Neural progenitor cell (in vitro differentiated cells): Measurements from ENCODE around the gene CYP4X1. TPM values are rescaled to one million over a fixed set of nuclear protein-coding genes. Genes with fewer than 3 reads are reported as not detected.

ENCODE experiments used
- DNase-seq: peaks from one replicate; pipeline ENCODE4 v3.0.0-alpha.2; 2016; ENCODE audit warnings: low spot score
- H2AFZ ChIP-seq: fragments of 200-600 bp; sonication (generic); replicated peaks from 2 replicates; pipeline ENCODE4 v1.6.1; 2016; ENCODE audit warnings: antibody characterized with exemption
- H3F3A ChIP-seq: fragments of 200-600 bp; sonication (generic); 2 replicates; pipeline ENCODE4 v1.6.1; 2016; ENCODE audit warnings: antibody characterized with exemption, low read depth
- H3K27ac ChIP-seq: fragments of 200-600 bp; sonication (generic); 2 replicates; pipeline ENCODE4 v1.5.1; 2016; ENCODE audit warnings: mild to moderate bottlenecking
- H3K27me3 ChIP-seq: fragments of 200-600 bp; sonication (generic); 2 replicates; pipeline ENCODE4 v1.6.1; 2016; ENCODE audit warnings: mild to moderate bottlenecking, moderate library complexity
- H3K36me3 ChIP-seq: fragments of 200-600 bp; sonication (generic); 2 replicates; pipeline ENCODE4 v1.5.1; 2016
- H3K4me1 ChIP-seq: fragments of 200-600 bp; sonication (generic); 2 replicates; pipeline ENCODE4 v1.6.1; 2016; ENCODE audit warnings: mixed run types
- H3K4me2 ChIP-seq: fragments of 200-600 bp; sonication (generic); 2 replicates; pipeline ENCODE4 v1.6.1; 2016
- H3K4me3 ChIP-seq: fragments of 200-600 bp; sonication (generic); 2 replicates; pipeline ENCODE4 v1.5.1; 2016
- H3K79me2 ChIP-seq: fragments of 200-600 bp; sonication (generic); 2 replicates; pipeline ENCODE4 v1.6.1; 2016; ENCODE audit warnings: low read depth
- H3K9ac ChIP-seq: fragments of 200-600 bp; sonication (generic); 2 replicates; pipeline ENCODE4 v1.6.1; 2016
- H3K9me3 ChIP-seq: fragments of 200-600 bp; sonication (generic); 2 replicates; pipeline ENCODE4 v1.5.1; 2016; ENCODE audit warnings: low read depth
- H4K20me1 ChIP-seq: fragments of 200-600 bp; sonication (generic); 2 replicates; pipeline ENCODE4 v1.6.1; 2016; ENCODE audit warnings: low read depth
- H3K27ac Mint-ChIP-seq: 3 replicates; pipeline ENCODE4 v1.8.0; 2021; ENCODE audit warnings: mixed read lengths
- H3K27me3 Mint-ChIP-seq: 2 replicates; pipeline ENCODE4 v1.8.0; 2022; ENCODE audit warnings: low read depth, mild to moderate bottlenecking, inconsistent platforms, moderate library complexity, mixed read lengths; ENCODE audit not compliant: insufficient read depth
- H3K36me3 Mint-ChIP-seq: 3 replicates; pipeline ENCODE4 v1.8.0; 2021; ENCODE audit warnings: mixed read lengths
- H3K4me1 Mint-ChIP-seq: 3 replicates; pipeline ENCODE4 v1.8.0; 2021; ENCODE audit warnings: mixed read lengths
- H3K4me3 Mint-ChIP-seq: 3 replicates; pipeline ENCODE4 v1.8.0; 2021; ENCODE audit warnings: mild to moderate bottlenecking, moderate library complexity, mixed read lengths
- H3K9me3 Mint-ChIP-seq: 3 replicates; pipeline ENCODE4 v1.8.0; 2020; ENCODE audit warnings: mixed read lengths
- EZH2 ChIP-seq: fragments of 200-600 bp; sonication (generic); IDR thresholded peaks from 2 replicates; pipeline ENCODE4 v1.6.1; 2017; ENCODE audit warnings: antibody characterized with exemption, mild to moderate bottlenecking, moderate library complexity
- EZH2phosphoT487 ChIP-seq: fragments of 200-600 bp; sonication (generic); IDR thresholded peaks from 2 replicates; pipeline ENCODE4 v1.6.1; 2017; ENCODE audit warnings: antibody characterized with exemption
- total RNA-seq: library from RNA; depleted of rRNA; stranded (reverse); fragments of >200 nt; gene quantifications from 2 replicates; pipeline ENCODE4 v1.2.3, GENCODE V29; 2015; ENCODE audit warnings: low replicate concordance
- TF ChIP-seq, protein P1 (sequence below): fragments of 200-600 bp; sonication (generic); IDR thresholded peaks from 2 replicates; pipeline ENCODE4 v1.5.1; 2017; ENCODE audit warnings: antibody characterized with exemption, mild to moderate bottlenecking

The CYP4X1 gene
- total RNA-seq, 1 donor from 2014 or later: 0.17 TPM

DNA sequence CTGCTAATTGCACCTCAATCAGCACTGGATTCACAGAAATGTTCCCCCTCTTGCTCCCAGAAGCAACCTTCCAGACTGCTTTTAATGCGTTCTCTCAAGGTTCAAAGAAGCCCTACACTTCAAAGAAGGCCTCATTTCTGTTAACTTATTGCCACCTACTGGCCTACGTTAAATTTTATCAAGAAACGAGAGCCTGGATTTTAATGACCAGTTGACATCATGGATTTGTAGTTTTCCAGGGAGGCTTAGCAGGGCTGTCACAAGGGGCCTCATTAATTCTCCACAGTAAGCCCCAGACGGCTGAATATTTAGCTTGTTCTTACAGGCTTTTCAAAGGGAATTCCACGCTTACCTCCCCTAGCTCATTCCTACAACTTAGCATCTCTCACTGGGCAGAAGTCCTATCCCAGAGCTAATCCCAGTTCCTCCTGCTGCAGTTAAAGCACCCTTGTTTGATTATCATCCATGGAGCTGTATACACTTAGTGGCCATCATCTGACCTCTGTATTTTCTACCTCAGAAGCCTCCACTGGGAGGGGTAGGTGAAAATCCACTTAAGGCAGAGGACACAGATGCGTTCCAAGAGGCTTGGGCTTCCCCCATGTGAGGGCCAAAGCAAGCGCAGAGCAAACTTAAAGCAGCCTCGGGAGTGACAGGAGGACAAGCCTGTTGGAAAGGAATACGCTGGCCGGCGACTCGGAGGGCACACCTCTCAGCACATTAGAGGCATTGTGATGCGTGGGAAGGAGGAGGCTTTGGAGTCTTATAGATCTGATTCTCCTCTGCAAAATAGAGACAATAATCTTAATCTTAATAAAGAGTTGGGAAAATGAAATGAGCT, 32.2 kb upstream of the CYP4X1 start:
- no peak overlapping the region for H3K4me3 Mint-ChIP-seq

DNA sequence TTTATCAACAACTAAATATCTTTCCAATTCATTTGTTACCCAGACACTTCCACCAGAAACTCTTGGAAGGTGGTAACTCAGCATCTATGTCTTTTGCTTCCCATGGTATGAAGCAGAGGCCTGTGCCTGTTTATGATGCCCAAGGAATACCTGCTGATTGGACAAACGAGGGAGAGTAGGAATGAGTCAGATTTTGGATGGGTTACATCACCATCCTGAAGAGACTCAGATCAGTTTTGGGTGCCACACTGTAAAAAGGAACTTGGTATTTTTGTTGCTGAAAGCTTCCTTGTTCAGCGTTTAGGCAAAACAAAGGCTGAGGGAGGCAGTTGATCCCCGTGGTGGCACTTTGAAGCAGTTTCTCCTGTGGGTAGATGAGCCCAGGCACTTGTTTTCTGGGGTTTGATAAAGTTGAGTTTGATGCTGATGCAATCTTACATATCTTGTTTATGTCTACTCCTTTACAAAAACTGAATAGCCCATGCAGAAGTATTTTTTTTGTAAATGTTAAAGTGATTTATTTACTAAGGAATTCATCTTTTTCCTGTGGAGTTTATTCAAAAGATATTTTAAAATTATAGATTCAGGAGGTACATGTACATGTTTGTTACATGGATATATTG, 26.7 kb upstream of the CYP4X1 start:
- Mint-ChIP-seq H3K4me3 (no peak overlapping the region), H3K36me3 (no peaks in the 10 kb centered on the region), H3K9me3 (peaks cover 4% of the 10 kb centered on the region), H3K4me1 (no peaks in the 10 kb centered on the region), H3K27ac (no peak overlapping the region), H3K27me3 (peaks cover 7% of the 10 kb centered on the region)
- Histone ChIP-seq H3K27me3 (no peaks in the 10 kb centered on the region), H3K27ac (no peak overlapping the region), H3K4me3 (no peak overlapping the region), H3K79me2 (no peaks in the 10 kb centered on the region), H4K20me1 (no peaks in the 10 kb centered on the region), H3F3A (peaks cover 4% of the 10 kb centered on the region), H3K36me3 (no peaks in the 10 kb centered on the region), H3K9ac (no peak overlapping the region), H2AFZ (no peak overlapping the region), H3K9me3 (no peaks in the 10 kb centered on the region), H3K4me2 (no peak overlapping the region), H3K4me1 (no peaks in the 10 kb centered on the region)
- TF ChIP-seq, protein P1, sequence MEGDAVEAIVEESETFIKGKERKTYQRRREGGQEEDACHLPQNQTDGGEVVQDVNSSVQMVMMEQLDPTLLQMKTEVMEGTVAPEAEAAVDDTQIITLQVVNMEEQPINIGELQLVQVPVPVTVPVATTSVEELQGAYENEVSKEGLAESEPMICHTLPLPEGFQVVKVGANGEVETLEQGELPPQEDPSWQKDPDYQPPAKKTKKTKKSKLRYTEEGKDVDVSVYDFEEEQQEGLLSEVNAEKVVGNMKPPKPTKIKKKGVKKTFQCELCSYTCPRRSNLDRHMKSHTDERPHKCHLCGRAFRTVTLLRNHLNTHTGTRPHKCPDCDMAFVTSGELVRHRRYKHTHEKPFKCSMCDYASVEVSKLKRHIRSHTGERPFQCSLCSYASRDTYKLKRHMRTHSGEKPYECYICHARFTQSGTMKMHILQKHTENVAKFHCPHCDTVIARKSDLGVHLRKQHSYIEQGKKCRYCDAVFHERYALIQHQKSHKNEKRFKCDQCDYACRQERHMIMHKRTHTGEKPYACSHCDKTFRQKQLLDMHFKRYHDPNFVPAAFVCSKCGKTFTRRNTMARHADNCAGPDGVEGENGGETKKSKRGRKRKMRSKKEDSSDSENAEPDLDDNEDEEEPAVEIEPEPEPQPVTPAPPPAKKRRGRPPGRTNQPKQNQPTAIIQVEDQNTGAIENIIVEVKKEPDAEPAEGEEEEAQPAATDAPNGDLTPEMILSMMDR: no peak
- TF ChIP-seq EZH2 (no peak), EZH2phosphoT487 (no peak)
- DNase-seq: no peak

More for the DNA sequence above, 32.2 kb upstream of the CYP4X1 start:
- Histone ChIP-seq H3K9me3 (no peaks in the 10 kb centered on the region), H3K27ac (no peak overlapping the region), H3K4me1 (no peaks in the 10 kb centered on the region), H3K27me3 (no peaks in the 10 kb centered on the region), H3K9ac (no peak overlapping the region), H3F3A (peaks cover 13% of the 10 kb centered on the region), H3K36me3 (no peaks in the 10 kb centered on the region), H3K4me2 (peak overlapping the region; percentile 7), H2AFZ (peak overlapping the region; percentile 1), H3K4me3 (no peak overlapping the region), H3K79me2 (no peaks in the 10 kb centered on the region), H4K20me1 (no peaks in the 10 kb centered on the region)
- Mint-ChIP-seq H3K27me3 (peaks cover 2% of the 10 kb centered on the region), H3K4me1 (no peaks in the 10 kb centered on the region), H3K9me3 (peaks cover 7% of the 10 kb centered on the region), H3K27ac (no peak overlapping the region), H3K36me3 (no peaks in the 10 kb centered on the region)
- TF ChIP-seq EZH2 (no peak), EZH2phosphoT487 (no peak)
- TF ChIP-seq, protein P1: peak; percentile 53
- peak; percentile 74 for DNase-seq

DNA sequence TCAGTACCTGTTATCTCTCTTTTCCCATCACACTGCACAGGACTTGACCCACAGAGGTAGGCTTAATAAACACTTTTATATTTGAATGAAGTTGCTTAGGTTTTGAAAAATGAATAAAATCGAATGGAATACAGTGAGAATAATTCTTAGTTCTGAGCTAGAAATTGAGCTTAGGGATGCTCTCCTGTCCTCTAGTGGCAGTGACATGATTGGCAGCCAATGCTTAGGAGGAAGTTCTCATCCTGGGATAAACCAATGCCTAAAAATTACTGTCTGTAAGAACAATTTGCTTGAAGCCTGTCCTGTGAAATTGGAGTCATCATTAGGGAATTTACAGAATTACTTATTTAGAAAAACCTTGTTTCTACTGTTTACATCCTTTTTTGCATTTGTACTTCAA, 21.3 kb upstream of the CYP4X1 start:
- H3K27ac Mint-ChIP-seq: no peak overlapping the region
- no peak overlapping the region for H2AFZ ChIP-seq

More for the DNA sequence above, 21.3 kb upstream of the CYP4X1 start:
- H4K20me1 ChIP-seq: no peaks in the 10 kb centered on the region
- no peaks in the 10 kb centered on the region for H3K79me2 ChIP-seq
- H3F3A ChIP-seq: no peaks in the 10 kb centered on the region
- no peaks in the 10 kb centered on the region for H3K4me1 ChIP-seq
- H3K27me3 ChIP-seq: no peaks in the 10 kb centered on the region
- H3K9me3 ChIP-seq: no peaks in the 10 kb centered on the region
- peaks cover 5% of the 10 kb centered on the region for H3K27me3 Mint-ChIP-seq
- peaks cover 4% of the 10 kb centered on the region for H3K9me3 Mint-ChIP-seq
- no peak for DNase-seq
- H3K36me3 ChIP-seq: no peaks in the 10 kb centered on the region
- no peaks in the 10 kb centered on the region for H3K36me3 Mint-ChIP-seq
- no peak overlapping the region for H3K9ac ChIP-seq
- H3K4me1 Mint-ChIP-seq: no peaks in the 10 kb centered on the region
- no peak for TF ChIP-seq EZH2
- TF ChIP-seq, protein P1: peak; percentile 47
- no peak overlapping the region for H3K4me3 Mint-ChIP-seq
- H3K4me2 ChIP-seq: no peak overlapping the region
- H3K27ac ChIP-seq: no peak overlapping the region
- no peak overlapping the region for H3K4me3 ChIP-seq
